GM21526 (cell line): ENCODE measurements around the gene YWHAE.
"Not testable (repeated sequence)": the region's sequence is repeated elsewhere in the genome, so short reads cannot be mapped to it uniquely, and the experiment has no call there.

Experiments used
- ATAC-seq: cut with Tn5 transposase; IDR thresholded peaks from one replicate; pipeline ENCODE4 v1.9.1; 2021; ENCODE audit warnings: moderate library complexity; ENCODE audit not compliant: unreplicated experiment, low FRiP score

YWHAE gene

DNA sequence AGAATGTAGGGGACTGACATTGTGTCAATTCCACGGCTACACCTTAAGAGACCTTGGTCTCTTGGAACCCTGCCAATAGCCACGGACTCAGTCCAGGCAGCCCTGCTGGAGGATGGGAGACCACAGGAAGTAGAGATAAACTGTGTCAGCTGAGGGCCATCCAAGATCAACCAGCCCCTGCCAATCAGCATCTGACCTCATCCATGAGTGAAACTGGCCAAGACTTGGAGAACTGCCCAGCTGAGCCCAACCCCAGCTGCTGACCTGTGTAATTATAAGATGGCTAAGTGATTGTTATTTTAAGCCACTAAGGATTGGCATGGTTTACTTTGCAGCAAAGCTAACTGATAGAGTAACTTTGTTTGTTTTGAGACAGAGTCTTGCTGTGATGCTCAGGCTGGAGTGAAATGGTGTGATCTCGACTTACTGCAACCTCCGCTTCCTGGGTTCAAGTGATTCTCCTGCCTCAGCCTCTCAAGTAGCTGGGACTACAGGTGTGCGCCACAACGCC is 13.3 kb upstream of the YWHAE start:
- ATAC-seq: no peak

DNA sequence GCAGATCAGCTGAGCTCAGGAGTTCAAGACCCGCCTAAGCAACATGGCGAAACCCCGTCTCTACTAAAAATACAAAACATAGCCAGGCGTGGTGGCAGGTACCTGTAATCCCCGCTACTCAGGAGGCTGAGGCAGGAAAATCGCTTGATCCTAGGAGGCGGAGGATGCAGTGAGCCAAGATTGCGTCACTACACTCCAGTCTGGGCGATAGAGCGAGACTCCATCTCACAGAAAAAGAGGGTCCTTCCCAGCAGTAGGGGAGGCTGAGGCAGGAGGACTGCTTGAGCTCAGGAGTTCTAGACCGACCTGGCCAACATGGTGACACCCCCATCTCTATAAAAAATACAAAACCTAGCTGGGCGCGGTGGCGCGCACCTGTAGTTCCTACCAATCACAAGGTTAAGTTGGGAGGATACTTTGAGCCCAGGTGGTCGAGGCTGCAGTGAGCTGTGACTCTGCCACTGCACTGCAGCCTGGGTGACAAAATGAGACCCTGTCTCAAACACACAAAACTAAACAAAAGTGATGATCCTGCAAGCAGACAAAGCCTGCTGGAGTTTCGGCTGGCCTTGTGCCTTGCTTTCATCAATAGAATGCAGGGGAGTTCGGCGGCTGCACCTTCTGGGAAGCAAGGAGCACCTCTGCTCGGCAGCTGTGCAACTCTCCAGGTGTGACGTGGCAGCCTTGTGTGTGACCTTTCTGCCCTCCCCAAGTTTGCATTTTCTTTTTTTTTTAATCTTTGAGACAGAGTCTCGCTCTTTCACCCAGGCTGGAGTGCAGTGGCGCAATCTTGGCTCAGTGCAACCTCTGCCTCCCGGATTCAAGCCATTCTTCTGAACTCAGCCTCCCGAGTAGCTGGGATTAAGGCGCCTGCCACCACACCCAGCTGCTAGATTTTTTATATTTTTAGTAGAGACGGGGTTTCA is 12.4 kb upstream of the YWHAE start:
- no peak for ATAC-seq

DNA sequence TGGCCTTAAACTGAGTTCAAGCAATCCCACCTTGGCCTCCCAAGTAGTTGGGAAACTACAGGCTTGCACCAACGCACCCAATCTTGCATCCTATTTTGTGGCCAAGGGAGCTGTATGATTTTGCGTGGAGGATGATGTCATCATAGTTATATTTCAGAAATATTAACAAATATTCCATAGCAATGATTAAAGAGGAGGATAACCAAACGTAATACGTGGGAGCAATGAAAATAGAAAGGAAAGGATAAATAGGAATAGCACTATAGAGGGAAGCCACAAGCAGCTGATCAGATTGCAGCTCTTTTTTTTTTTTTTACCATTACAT is 2.2 kb upstream of the YWHAE start:
- no peak for ATAC-seq

DNA sequence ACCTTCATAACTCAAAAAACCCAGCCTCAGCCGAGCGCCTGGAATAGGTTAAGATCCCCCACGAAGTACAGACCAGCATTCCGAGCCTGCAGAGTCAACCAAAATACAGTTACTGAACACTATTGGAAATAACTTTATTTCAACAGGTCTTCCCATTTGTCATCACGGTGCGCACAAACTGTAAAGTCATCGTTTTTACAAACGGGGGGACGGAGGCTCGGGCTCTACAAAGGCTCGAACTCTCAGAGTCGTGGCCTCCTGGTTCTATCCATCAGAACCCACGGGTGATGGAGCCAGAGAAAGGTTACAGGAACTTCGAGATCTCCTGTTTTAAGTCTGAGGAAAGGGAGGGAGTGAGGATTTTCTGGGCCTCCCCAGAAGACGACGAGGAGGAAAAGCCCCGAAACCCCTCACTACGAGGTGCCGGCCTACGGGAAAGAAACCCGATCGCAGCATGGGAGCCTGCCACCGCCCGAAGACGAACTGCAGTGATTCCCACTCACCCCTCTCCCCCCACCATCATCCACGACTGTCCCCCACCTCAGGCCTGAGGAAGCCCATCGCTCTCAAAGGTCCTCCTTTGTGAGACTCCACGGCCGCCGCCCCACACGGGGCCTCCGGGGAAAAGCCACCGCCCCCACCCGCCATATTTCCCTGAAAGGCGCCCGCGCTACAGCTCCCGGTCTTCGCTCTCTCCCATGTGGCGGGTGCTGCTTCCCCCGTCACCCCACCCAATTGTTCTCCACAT is 917 bp downstream of the YWHAE start:
- peak; percentile 12 for ATAC-seq

DNA sequence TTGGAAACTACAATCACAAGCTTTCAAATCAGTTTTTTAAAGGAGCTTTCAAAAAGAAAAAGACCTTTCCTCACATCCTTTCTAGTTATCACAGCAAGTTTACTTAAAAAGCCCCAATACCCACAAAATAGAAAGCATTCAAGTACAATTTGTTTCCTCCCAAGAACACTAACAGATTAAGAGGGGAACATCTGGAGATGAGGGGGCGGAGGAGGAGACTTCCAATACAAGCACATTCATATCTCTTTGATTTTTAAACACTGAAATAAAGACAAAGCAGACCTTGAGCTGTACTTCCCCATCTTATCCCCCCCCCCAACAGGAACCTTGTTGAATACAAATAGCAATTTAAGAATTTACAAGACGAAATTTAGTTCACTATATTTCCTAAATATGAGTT is 2.0 kb downstream of the YWHAE start:
- ATAC-seq: no peak

DNA sequence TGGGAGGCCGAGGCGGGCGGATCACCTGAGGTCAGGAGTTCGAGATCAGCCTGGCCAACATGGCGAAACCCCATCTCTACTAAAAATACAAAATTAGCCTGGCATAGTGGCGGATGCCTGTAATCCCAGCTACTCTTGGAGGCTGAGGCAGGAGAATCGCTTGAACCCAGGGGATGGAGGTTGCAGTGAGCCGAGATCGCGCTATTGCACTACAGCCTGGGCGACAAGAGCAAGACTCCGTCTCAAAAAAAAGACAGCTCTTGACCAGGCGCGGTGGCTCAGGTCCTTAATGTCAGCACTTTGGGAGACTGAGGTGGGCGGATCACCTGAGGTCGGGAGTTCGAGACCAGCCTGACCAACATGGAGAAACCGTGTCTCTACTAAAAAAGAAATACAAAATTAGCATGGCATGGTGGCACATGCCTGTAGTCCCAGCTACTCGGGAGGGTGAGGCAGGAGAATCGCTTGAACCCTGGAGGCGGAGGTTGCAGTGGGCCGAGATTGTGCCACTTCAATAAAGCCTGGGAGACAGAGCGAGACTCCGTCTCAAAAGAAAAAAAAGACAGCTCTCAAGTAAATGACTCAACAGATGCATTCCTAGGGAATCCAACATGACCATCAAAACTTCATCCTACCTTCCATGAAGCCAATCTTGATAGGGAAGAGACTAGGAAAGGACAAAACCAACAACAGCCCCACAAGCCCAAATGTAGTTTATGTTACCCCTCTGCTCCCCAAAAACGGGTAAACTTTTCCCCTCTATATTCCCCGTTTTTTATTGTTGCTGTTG is 4.0 kb downstream of the YWHAE start:
- not testable (repeated sequence) for ATAC-seq

DNA sequence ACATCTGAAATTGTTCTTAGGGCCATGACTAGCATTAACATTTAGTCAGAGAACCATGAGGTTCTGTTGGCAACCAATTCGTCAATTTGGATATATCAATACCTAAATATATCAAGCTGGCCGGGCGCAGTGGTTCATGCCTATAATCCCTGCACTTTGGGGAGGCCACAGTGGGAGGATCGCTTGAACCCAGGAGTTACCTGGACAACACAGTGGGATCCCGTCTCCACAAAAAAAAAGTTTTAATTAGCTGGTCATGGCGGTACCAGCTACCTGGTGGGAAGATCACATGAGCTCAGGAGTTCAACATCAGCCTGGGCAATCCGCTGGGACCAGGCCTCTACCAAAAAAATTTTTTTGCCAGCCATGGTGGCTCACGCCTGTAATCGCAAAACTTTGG is 8.4 kb downstream of the YWHAE start:
- no peak for ATAC-seq

DNA sequence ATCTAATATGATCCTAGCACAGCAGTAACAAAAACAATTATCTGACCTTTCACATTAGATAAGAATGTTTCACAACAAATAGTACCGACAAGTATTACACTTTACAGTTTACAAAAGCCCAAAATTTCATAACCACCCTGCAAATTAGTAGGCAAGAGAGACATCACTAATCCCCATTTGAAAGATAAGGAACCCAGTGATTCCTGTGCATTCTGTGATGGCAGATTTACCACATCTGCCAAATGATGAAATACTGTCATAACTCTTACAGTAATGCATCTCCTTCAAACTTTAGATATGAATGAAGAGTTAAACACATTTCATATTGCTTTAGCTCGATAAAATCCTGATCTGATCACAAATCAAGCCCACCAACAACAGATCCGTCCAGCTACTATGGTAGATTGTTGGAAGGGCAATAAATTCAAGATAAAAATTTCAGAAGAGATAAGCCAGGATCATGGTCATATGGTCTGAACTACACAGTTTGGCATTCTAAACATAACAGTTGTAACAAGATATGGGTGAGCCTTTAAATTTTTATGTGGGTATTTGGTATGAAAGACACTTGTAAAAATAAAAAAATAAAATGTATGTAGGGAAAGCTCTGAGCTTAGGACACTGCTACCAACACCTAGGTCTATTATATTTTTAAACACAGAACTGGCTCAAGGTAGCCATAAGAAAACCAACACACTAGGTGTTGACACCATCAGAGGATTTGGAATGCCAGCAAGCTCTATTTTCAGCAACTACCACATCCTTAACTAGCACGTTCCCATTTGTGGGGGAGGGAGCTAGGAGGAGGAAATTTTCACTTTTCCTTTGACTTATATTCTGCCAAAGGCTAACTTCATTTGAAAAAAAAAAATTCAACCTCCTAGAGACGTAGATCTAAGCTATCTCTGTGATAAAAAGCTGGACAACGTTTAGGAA is 9.3 kb downstream of the YWHAE start:
- ATAC-seq: no peak

DNA sequence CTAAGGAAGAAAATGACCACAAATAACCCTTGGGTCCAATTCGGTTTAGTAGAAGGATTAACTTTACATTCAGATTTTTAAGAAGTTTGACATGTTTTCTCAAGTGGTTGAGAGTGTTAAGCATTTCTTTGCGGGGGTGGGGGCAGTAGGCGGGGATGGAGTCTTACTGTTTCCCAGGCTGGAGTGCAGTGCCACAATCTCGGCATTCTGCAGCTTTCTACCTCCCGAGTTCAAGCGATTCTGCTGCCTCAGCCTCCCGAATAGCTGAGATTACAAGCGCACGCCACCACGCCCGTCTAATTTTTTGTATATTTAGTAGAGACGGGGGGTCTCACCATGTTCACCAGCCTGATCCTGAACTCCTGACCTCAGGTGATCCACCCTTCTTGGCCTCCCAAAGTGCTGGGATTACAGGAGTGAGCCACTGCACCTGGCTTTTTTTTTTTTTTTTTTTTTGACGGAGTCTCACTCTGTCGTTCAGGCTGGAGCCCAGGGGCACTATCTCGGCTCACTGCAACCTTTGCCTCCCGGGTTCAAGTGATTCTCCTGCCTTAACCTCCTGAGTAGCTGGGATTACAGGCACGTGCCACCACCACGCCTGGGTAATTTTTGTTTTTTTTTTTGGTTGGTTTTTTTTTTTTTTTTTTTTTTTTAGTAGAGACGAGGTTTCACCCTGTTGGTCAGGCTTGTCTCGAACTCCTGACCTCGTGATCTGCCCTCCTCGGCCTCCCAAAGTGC is 12.4 kb downstream of the YWHAE start:
- ATAC-seq: not testable (repeated sequence)

DNA sequence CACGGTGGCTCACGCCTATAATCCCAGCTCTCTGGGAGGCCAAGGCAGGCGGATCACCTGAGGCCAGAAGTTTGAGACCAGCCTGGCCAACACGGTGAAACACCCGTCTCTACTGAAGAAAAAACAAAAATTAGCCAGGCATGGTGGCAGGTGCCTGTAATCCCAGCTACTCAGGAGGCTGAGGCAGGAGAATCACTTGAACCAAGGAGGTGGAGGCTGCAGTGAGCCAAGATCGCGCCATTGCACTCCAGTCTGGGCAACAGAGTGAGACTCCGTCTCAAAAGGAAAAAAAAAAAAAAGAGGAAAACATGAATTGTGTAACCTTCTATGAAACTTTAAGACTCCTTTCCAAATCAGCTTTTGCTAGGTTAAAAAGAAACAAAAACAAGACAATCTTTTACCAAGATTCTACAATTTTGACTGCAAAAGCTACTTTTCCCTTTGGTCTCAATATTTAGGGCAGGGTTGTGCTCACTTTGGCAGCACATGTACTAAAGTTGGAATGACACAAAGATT is 13.3 kb downstream of the YWHAE start:
- not testable (repeated sequence) for ATAC-seq

DNA sequence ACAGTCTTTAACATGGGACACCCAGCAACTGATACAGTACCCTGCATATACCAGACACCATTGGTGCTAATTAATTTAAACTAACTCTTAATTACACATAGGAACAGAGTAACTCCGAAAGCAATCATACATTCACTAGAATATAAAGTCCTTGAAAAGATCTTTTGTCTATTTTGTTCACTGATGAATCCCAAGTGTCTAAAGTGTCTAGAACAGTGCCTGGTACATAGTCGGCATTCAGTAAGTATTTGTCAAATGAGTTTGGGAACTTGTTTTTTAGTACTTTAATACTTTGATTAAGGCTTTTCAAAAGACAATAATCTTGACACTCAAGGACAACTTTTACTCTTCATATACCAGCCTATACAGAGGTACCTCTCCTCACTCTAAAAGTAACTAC is 13.8 kb downstream of the YWHAE start:
- ATAC-seq: no peak

DNA sequence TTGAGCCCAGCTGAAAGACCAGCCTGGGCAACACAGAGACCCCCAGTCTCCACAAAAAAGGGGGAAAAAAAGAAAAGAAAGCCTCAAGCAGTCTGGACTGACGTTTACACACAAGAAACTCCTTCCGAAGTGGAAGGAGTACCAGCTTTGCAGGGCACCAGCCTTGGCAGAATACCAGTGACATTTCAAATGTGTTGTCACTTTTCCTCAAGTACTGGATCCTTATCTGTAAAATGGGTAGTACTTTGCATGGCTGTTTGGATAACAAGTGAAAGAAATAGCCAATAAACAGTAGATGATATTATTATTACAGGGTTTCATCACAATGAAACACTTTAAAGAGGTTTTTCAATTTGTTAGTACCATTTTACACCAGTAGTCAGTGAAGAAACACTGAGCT is 14.2 kb downstream of the YWHAE start:
- ATAC-seq: no peak

DNA sequence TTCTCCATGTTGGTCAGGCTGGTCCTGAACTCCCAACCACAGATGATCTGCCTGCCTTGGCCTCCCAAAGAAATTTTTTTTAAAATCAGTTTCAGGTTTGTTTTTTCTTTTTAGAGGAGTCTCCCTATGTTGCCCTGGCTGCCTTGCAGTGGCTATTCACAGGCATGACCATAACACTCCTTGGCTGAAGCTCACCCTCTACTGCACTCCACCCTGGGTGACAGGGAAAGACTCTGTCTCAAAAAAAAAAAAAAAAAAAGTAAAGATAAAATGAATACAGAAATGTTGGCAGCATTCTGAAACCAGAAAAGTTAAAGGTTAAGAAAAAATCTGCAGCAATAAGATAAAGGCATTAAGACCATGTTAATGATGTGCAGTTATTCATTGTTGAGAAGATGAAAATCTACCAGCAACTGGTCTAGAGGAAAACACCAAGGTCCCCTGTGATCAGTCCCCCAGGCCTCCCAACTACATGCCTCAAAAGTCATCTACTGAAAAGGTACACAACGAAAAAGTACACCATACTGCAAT is 15.1 kb downstream of the YWHAE start:
- ATAC-seq: no peak

DNA sequence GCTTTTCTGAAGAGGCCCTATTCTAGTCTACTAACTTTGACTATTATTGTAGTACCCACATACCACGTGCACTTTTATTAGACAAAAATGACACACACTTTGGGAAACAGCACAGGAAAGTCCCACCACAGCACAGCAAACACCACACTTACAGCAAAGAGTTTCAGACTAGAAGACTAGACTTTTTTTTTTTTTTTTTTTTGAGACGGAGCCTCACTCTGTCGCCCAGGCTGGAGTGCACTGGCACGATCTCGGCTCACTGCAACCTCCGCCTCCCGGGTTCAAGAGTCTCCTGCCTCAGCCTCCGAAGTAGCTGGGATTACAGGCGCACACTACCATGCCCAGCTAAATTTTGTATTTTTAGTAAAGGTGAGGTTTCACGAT is 20.1 kb downstream of the YWHAE start:
- ATAC-seq: no peak

DNA sequence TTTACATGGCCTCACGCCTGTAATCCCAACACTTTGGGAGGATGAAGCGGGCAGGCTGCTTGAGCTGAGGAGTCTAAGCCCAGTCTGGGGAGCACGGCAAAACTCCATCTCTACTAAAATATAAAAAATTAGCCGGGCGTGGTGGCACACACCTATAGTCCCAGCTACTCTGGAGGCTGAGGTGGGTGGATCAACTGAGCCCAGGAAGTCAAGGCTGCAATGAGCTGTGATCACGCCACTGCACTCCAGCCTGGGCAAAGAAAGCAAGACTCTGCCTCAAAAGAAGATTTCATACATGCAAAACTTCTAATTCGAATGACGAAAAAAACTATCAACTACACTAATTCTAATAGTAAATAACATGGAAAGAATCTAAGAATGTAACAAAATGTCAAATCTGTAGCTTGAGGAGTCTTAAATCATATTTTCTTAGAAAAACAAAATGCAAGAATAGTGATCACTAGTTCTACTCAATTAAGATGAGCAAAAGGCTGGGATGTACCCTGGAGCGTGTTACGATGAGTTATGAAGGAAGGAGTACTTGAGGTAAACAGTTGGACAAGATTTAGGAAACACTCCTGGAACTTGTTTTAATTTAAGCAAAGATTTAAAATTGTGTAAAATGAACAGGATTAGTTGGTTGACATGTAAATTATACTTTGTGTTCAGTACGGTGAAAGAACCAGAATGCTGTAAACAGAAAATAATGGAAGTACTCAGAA is 20.7 kb downstream of the YWHAE start:
- ATAC-seq: no peak

DNA sequence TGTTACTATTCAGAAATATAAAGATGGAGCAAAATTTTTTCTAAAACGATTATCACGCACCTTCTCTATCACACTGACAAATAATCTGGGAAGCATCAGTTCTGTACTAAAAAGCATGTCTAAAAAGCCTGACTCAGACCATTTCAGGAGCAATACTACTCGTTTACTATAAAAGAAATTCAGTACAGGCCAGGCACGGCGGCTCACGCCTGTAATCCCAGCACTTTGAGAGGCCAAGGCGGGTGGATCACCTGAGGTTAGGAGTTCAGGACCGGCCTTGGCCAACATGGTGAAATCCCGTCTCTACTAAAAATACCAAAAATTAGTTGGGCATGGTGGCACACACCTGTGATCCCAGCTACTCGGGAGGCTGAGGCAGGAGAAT is 21.6 kb downstream of the YWHAE start:
- ATAC-seq: not testable (repeated sequence)

DNA sequence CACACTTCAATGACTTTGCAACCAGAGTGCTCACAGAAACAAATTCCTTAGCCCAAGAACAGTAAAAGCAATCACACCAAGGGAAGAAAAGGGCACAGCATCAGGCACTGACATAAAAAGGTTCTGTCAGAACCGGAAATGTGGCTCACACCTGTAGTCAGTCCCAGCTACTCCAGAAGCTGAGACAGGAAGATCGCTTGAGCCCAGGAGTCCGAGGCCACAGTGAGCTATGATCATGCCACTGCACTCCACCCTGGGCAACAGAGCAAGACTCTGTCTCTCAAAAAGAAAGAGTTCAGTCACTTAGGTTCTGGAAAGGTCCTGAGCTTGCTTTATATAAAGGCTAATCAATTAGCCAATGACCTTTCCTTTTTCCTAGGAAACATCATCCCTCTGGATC is 22.7 kb downstream of the YWHAE start:
- ATAC-seq: no peak

DNA sequence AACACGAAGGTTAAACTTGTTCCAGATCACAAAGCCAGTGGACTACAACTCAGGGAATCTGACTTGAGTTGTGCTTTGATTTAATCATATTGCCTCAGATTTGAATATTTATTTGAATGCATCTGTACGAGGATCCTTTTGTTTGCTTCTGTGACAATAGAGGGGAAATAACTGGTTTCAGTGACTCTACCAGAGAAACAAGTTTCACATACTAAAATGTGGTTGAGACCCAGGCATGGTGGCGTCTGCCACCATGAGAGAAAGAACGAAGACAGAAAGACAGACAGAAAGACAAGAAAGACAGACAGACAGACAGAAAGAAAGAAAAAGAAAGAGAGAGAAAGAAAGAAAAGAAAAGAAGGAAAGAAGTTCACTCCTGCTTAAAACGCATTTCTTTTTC is 24.0 kb downstream of the YWHAE start:
- ATAC-seq: no peak
